Astrocyte (in vitro differentiated cells and primary cell): ENCODE results near the gene SLC9A6. TPM values are rescaled to one million over a fixed set of nuclear protein-coding genes. Genes with fewer than 3 reads are reported as not detected.

Experiments used
- DNase-seq: peaks from one replicate; pipeline ENCODE4 v3.0.0-alpha.2; 2010; ENCODE audit warnings: low read depth
- FAIRE-seq: peaks from 2 replicates; lab custom pipeline; 2011; peaks lifted over from hg19 to GRCh38; lab: Jason Lieb, UNC
- H2AFZ ChIP-seq: 2 replicates; pipeline ENCODE4 v1.6.0; 2012; ENCODE audit warnings: low read depth, low read length, inconsistent platforms
- H3K27ac ChIP-seq: 2 replicates; pipeline ENCODE4 v1.5.1; 2011; ENCODE audit warnings: low read depth, low read length, inconsistent platforms
- H3K27me3 ChIP-seq: 2 replicates; pipeline ENCODE4 v1.6.0; 2011; ENCODE audit warnings: low read length, inconsistent platforms; ENCODE audit not compliant: insufficient read depth
- H3K36me3 ChIP-seq: 2 replicates; pipeline ENCODE4 v1.5.1; 2011; ENCODE audit warnings: low read length, inconsistent platforms; ENCODE audit not compliant: insufficient read depth
- H3K4me1 ChIP-seq: 2 replicates; pipeline ENCODE4 v1.5.1; 2011; ENCODE audit warnings: low read length, inconsistent platforms; ENCODE audit not compliant: insufficient read depth
- H3K4me2 ChIP-seq: 2 replicates; pipeline ENCODE4 v1.6.0; 2012; ENCODE audit warnings: low read length, inconsistent platforms
- H3K4me3 ChIP-seq: 2 replicates; pipeline ENCODE4 v1.5.1; 2011; ENCODE audit warnings: low read depth, mild to moderate bottlenecking, low read length, inconsistent platforms; ENCODE audit not compliant: insufficient read depth
- H3K79me2 ChIP-seq: 2 replicates; pipeline ENCODE4 v1.6.0; 2012; ENCODE audit warnings: mild to moderate bottlenecking, low read length, inconsistent platforms; ENCODE audit not compliant: insufficient read depth
- H3K9ac ChIP-seq: 2 replicates; pipeline ENCODE4 v1.6.0; 2012; ENCODE audit warnings: mild to moderate bottlenecking, low read length, inconsistent platforms
- H3K9me3 ChIP-seq: 2 replicates; pipeline ENCODE4 v1.5.1; 2012; ENCODE audit warnings: low read depth, mild to moderate bottlenecking, low read length, inconsistent platforms; ENCODE audit not compliant: insufficient read depth
- H4K20me1 ChIP-seq: 2 replicates; pipeline ENCODE4 v1.6.0; 2012; ENCODE audit warnings: low read length, inconsistent platforms; ENCODE audit not compliant: insufficient read depth
- H3K27ac Mint-ChIP-seq: one replicate; pipeline ENCODE4 v1.8.0; 2021; ENCODE audit warnings: mild to moderate bottlenecking, mixed read lengths; ENCODE audit not compliant: unreplicated experiment
- H3K27me3 Mint-ChIP-seq: one replicate; pipeline ENCODE4 v1.8.0; 2021; ENCODE audit warnings: low read depth, mixed read lengths; ENCODE audit not compliant: unreplicated experiment
- H3K36me3 Mint-ChIP-seq: one replicate; pipeline ENCODE4 v1.8.0; 2021; ENCODE audit warnings: low read depth, mixed read lengths; ENCODE audit not compliant: unreplicated experiment
- H3K4me1 Mint-ChIP-seq: one replicate; pipeline ENCODE4 v1.8.0; 2021; ENCODE audit warnings: low read depth, mixed read lengths; ENCODE audit not compliant: unreplicated experiment
- H3K4me3 Mint-ChIP-seq: one replicate; pipeline ENCODE4 v1.8.0; 2021; ENCODE audit warnings: mild to moderate bottlenecking, moderate library complexity, mixed read lengths; ENCODE audit not compliant: unreplicated experiment
- H3K9me3 Mint-ChIP-seq: one replicate; pipeline ENCODE4 v1.8.0; 2021; ENCODE audit warnings: mild to moderate bottlenecking, mixed read lengths; ENCODE audit not compliant: unreplicated experiment
- EZH2 ChIP-seq: IDR thresholded peaks from 2 replicates; pipeline ENCODE4 v1.6.1; 2012; ENCODE audit warnings: mild to moderate bottlenecking, low read length, inconsistent platforms; ENCODE audit not compliant: insufficient read depth
- total RNA-seq: library from RNA; stranded (reverse); gene quantifications from 2 replicates; pipeline ENCODE4 v1.2.1, GENCODE V29; 2021
- TF ChIP-seq, protein P1 (sequence below): IDR thresholded peaks from 2 replicates; pipeline ENCODE4 v1.5.1; 2011; ENCODE audit warnings: low read depth, mild to moderate bottlenecking, inconsistent platforms, low read length, moderate library complexity; ENCODE audit not compliant: insufficient read depth

The SLC9A6 gene
- total RNA-seq, 1 donor from 2014 or later, result 12.8 TPM

DNA sequence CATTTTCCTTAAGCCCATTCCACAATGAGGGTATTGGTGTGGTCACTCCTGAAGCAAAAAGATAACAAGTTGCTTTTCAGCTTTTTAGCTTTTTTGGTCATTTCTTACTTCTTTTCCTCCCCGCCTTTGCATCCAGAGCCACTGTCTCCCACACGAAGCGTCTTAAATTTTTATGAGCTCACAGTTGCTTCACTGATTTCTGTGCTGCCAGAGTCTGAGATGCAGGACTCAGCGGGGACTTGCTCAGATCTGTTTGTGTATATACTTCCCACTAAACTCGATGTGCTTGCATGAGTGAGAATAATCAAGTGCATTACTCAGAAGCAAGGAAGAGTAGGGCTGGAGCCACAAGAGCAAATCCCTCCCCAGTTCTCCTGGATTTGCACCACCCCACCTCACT, 81.9 kb downstream of the SLC9A6 start:
- Histone ChIP-seq H3K79me2 (no peaks in the 10 kb centered on the region), H4K20me1 (no peaks in the 10 kb centered on the region), H3K27ac (no peak overlapping the region), H3K9ac (no peak overlapping the region), H3K4me2 (no peak overlapping the region), H3K4me3 (no peak overlapping the region), H3K4me1 (peaks cover 15% of the 10 kb centered on the region), H3K27me3 (no peaks in the 10 kb centered on the region), H2AFZ (no peak overlapping the region), H3K36me3 (no peaks in the 10 kb centered on the region), H3K9me3 (no peaks in the 10 kb centered on the region)
- Mint-ChIP-seq H3K27ac (no peak overlapping the region), H3K4me1 (peaks cover 21% of the 10 kb centered on the region), H3K9me3 (peaks cover 2% of the 10 kb centered on the region), H3K36me3 (no peaks in the 10 kb centered on the region), H3K27me3 (no peaks in the 10 kb centered on the region), H3K4me3 (no peak overlapping the region)
- no peak for FAIRE-seq
- DNase-seq, result no peak
- TF ChIP-seq, protein P1, sequence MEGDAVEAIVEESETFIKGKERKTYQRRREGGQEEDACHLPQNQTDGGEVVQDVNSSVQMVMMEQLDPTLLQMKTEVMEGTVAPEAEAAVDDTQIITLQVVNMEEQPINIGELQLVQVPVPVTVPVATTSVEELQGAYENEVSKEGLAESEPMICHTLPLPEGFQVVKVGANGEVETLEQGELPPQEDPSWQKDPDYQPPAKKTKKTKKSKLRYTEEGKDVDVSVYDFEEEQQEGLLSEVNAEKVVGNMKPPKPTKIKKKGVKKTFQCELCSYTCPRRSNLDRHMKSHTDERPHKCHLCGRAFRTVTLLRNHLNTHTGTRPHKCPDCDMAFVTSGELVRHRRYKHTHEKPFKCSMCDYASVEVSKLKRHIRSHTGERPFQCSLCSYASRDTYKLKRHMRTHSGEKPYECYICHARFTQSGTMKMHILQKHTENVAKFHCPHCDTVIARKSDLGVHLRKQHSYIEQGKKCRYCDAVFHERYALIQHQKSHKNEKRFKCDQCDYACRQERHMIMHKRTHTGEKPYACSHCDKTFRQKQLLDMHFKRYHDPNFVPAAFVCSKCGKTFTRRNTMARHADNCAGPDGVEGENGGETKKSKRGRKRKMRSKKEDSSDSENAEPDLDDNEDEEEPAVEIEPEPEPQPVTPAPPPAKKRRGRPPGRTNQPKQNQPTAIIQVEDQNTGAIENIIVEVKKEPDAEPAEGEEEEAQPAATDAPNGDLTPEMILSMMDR, result no peak

DNA sequence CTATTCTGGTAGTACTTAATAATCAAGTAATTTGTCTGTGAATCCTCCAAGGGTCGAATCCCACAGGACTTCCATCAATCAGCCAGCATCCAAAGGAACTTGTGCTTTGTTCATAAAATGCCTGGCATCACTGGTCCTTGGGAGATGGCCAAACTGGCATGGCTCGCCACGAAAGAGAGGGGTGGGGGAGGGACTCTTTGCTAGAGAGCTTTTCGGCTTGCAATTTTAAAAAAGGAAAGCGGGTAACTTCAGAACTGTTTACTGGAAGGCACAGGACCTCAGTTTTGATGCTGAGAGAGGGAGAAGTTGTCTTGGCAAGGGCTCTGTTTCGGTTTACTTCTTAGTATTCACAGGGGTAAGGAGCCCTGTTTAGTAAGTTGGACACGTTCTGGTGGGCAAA, 82.7 kb downstream of the SLC9A6 start:
- Histone ChIP-seq H3K27ac (no peak overlapping the region), H3K36me3 (no peaks in the 10 kb centered on the region), H3K9ac (no peak overlapping the region), H3K4me1 (peaks cover 15% of the 10 kb centered on the region), H3K4me3 (no peak overlapping the region), H4K20me1 (no peaks in the 10 kb centered on the region), H3K27me3 (no peaks in the 10 kb centered on the region), H3K9me3 (no peaks in the 10 kb centered on the region), H3K79me2 (no peaks in the 10 kb centered on the region), H3K4me2 (no peak overlapping the region), H2AFZ (peak overlapping the region; percentile 26)
- FAIRE-seq, result no peak
- peaks cover 21% of the 10 kb centered on the region for H3K4me1 Mint-ChIP-seq
- H3K27me3 Mint-ChIP-seq, result no peaks in the 10 kb centered on the region
- H3K27ac Mint-ChIP-seq, result no peak overlapping the region
- peaks cover 2% of the 10 kb centered on the region for H3K9me3 Mint-ChIP-seq
- H3K36me3 Mint-ChIP-seq, result no peaks in the 10 kb centered on the region
- H3K4me3 Mint-ChIP-seq, result no peak overlapping the region
- no peak for TF ChIP-seq EZH2
- TF ChIP-seq, protein P1, result no peak
- DNase-seq, result no peak

DNA sequence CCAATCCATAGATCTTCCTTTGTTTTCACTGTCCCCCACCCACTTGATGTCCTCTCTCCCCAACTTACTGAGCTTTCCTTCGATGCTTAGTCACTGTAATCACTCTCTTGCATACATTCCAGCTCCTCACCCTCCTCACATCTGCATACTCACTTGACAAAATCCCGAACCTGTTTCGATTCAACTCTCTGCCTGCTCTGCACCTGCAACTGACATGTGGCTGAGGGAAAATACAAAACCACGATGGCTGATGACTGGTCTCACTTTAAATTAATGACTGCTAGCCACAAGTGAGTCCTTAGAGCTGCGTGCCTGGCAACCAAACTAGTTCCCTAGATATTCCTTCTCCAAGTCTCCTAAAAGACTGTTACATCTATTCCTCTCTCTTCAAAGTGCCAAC, 91.7 kb downstream of the SLC9A6 start:
- Histone ChIP-seq H4K20me1 (no peaks in the 10 kb centered on the region), H3K4me3 (no peak overlapping the region), H2AFZ (no peak overlapping the region), H3K36me3 (no peaks in the 10 kb centered on the region), H3K27ac (no peak overlapping the region), H3K9ac (no peak overlapping the region), H3K9me3 (no peaks in the 10 kb centered on the region), H3K4me1 (no peaks in the 10 kb centered on the region), H3K79me2 (no peaks in the 10 kb centered on the region), H3K27me3 (no peaks in the 10 kb centered on the region), H3K4me2 (no peak overlapping the region)
- H3K36me3 Mint-ChIP-seq, result no peaks in the 10 kb centered on the region
- peak; percentile 72 for FAIRE-seq
- H3K4me3 Mint-ChIP-seq, result no peak overlapping the region
- peaks cover 6% of the 10 kb centered on the region for H3K4me1 Mint-ChIP-seq
- TF ChIP-seq, protein P1, result no peak
- TF ChIP-seq EZH2, result no peak
- peak; percentile 11 for DNase-seq
- H3K9me3 Mint-ChIP-seq, result no peaks in the 10 kb centered on the region
- H3K27ac Mint-ChIP-seq, result no peak overlapping the region
- H3K27me3 Mint-ChIP-seq, result peaks cover 9% of the 10 kb centered on the region
